DMS53 treated with DMSO at 0.1 percent for 48 hours (cell line): ENCODE data around the gene RFXANK.
"Not testable (repeated sequence)": the region's sequence is repeated elsewhere in the genome, so short reads cannot be mapped to it uniquely, and the experiment has no call there.

Experiments
- DNase-seq: peaks from one replicate; lab custom pipeline; 2025; ENCODE audit not compliant: unreplicated experiment; lab: John Stamatoyannopoulos, UW

The RFXANK gene, protein sequence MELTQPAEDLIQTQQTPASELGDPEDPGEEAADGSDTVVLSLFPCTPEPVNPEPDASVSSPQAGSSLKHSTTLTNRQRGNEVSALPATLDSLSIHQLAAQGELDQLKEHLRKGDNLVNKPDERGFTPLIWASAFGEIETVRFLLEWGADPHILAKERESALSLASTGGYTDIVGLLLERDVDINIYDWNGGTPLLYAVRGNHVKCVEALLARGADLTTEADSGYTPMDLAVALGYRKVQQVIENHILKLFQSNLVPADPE

DNA sequence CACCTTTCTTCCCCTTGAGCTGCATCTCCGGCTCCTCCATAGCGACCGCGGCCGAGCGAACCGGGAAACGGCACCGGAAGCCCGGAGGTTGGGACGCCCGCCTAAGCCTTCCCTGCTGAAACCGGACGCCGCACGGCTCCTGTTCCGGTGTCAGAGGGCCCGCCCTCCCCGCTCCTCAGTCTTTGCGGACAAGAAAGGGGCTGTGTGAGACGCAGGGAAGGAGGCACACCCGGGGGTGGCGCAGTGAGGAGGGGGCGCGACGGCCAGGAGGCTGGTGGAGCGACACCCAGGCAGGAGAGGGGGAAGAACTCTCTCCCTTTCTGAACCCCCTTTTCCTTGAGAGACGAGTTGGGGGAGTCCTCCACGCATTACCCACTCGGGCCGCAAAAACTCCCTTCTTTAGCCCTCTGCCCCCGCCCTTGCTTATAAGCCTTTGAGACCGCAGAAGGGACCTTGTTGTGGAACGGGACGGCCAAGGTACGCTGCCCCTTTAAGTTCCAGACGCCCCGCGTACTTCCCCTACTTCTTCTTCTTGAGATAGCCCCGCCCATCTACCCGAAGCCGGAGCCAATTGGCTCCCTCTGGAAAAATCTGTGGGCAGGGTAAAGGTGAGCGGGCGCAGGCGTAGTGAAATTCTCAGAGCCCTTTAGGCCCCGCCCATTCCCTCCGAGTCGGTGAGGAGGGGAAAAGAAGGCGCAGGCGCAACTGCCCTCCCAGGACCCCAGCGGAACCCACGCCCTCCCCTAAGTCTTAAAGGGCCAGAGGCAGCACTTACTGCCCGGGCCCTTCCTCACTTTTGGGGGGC lies at the start of gene RFXANK, which contains the start of gene BORCS8:
Gene RFXANK (plus strand): TSS at position 181 of the 805 bp plus-strand sequence. CDS start 1,689 bp downstream, outside the sequence.
Gene BORCS8 (minus strand): TSS at position 75 of the 805 bp plus-strand sequence. CDS start 35 bp downstream, at position 40.
- DNase-seq, result peak; percentile 92

DNA sequence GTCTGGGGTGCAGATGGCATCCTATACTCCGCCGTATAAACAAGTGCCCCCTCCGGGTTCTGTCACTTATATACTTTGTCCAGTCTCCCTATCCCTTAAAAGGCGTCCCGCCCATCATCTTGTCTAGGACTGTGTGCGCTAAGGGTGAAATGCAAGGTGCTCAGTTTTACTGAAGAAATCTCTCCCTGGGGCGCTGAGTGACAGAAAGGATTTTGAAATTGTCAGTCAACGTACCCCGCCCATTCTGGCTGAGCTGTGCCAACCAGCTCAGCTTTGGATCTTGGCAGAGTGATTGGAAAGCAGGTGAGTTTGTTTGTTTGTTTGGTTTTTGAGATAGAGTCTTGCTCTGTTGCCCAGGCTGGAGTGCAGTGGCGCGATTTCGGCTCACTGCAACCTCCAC lies 49.7 kb upstream of the RFXANK start:
- DNase-seq, result no peak

DNA sequence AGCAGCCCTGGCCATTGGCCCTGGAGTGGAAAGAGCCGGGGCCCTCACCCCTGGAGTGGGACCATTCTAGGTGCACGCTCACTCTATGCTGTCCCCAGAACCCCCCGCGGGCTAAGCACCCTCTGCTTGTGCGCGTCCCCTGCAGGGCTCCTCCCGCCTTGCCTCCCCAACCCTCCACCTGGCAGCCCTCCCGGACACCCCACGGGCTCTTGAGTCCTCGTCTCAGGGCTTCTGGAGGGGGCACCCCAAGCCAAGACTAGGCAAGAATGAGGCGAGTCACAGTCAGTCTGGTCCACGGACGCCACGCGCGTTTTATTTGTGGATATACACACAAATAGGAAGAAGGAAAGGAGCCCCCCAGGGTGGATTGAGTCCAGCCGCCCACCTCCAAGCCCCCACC lies 46.8 kb upstream of the RFXANK start:
- no peak for DNase-seq

DNA sequence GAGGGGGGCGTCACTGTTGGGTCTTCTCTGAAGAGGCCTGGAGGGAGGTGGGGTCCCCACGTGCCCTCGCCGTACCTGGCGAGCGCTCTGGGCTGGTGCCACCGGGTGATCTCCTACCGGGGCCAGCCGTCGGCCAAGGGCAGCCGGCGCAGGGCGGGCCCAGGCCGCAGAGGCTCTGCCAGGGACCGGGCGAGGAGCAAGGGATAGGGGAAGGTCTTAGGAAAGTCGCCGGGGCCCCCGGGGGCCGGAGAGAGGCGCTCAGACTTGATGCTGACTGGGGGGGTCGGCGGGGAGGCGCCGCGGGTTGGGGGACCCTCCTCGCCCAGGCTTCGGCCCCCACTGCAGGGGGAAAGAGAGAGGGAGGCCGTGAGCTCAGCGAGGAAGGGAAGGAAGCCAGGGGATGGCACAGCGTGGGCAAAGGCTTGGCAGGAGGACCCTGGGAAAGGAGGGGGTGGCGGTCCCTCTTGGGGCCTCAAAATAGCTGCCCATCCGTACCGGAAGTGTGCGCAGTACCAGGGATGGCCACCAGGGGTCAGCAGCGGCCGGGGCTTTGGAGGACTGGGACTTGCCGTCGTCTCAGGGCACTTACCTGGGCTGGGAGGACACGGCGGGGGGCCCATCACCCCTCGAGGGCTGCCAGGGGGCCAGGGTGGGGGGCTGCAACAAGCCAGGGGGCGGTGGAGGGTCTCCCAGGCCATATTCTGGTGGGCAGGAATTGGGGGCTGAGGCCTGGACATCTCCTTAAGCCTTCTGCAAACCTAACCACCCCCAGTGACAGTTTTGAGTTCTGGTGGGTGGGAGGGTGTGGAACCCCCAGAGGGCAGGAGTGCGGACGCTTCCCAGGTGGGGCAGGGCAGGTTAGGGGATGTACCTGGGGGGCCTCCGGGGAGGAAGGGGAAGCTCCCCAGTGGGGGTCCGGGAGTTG lies 46.1 kb upstream of the RFXANK start:
- DNase-seq, result peak; percentile 4

DNA sequence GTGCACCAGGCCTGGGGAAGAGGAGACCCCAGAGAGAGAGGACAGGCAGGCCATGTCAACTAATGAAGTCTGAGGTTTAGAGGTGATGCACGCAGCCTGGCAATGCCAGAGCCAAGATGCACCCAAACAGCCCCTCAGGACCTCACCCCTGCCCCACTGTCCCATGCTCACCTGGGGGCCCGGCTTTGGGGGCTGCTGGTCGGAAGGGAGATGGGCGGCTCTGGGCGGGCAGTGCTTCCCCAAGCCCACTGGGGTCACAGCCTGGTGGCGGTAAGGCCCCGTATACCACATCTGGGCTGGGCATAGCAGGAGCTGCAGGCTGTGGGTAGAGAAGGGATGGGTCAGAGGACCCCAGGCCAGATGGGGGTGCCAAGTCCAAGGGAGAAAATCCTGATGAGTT lies 45.2 kb upstream of the RFXANK start:
- no peak for DNase-seq

DNA sequence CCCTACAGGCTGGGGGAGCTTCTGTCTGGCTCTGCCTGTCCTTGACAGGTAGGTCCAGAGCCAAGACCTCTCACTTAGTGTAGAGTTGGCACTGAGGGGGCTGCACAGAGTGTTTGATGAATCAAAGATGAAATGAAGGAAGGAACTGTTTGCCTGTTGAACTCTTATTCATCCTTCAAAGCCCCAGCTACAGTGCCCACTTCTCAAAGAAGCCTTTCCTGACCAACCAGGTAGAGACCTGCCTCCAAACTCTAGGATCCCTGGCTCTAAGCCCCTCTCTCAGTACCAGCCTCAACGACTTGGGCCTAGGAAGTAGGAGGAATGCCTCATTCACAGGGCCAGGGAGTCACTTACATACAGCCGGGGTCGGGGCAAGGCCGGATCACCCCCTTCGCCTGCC lies 44.7 kb upstream of the RFXANK start:
- no peak for DNase-seq

DNA sequence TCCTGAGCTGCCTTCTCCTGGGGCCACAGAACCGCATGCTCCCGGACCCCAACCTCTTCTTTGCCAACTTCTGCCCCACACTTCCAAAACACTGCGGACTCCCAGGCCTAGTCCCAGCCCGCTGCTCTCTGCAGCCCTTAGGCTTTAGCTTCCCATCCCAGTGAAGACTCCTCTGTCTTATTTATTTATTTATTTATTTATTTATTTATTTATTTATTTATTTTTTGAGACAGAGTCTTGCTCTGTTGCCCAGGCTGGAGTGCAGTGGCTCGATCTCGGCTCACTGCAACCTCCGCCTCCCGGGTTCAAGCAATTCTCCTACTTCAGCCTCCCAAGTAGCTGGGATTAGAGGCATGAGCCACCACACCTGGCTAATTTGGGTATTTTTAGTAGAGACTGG lies 43.6 kb upstream of the RFXANK start:
- not testable (repeated sequence) for DNase-seq

DNA sequence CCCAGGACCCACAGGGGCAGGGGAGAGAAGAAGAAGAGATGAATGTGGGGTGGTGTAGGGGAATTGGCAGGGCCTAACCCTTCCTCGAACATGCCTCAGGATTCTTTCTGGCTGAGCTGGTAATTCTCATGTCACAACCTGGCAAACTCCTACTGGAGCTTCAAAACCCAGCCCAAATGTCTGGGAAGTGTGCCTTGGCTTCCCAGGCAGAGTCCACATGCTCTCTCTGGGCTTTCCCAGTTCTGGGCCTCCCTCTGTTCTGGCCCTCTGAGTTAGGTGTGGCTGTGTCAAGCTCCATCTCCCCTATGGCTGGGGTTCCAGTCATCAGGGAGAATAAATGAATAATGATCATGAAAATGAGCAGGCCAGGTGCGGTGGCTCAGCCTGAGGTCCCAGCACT lies 42.6 kb upstream of the RFXANK start:
- DNase-seq, result no peak

DNA sequence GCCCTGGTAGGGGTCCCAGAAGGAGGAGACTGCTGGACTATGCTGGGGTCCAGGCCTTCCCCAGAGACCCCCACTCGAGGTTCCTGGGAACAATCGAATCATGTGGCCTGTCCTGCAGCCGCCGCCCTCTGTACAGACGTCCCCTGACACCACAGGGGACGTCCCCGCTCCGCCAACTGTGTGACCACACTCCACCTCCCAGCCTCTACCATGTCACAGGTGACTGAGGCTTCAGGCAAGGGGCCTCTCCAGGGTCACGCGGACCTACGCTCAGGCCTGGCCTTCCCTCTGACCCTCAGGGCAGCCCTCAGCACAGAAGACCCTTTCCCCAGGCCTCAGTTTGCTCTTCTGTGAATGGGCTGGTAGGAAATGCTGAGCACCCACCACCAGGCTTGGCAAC lies 40.6 kb upstream of the RFXANK start:
- no peak for DNase-seq

DNA sequence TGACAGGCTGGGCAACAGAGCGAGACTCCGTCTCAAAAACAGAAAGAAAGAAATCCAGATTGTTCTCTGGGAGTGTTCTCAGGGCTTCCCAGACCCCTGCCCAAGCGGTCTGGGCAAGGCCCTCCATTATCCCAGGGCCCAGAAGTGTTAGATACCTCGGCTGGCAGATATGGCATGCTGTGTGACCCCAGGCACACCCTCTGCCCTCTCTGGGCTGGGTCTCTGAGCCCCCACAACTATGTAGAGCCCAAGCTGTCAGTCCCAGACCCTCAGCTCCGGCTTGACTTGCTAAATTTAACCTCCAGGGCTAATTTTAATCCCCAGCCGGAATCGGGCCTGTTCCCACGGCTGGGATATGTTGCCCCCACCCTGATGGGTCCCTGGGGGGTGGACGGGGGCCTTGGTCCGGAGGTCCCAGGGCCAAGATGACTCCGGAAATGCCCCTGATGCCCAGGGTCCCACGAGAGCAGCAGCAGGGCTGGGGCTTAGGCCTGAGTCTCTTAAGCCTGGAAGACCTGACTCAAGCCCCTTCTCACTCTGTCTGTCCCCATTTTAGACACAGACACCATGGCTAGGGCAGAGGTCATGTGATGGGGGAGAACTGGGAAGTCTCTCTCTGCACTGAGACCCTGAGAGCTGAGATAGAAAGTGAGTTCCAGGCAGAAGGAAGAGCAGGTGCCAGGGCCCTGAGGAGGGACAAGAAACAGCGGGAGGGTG lies 39.2 kb upstream of the RFXANK start:
- no peak for DNase-seq

DNA sequence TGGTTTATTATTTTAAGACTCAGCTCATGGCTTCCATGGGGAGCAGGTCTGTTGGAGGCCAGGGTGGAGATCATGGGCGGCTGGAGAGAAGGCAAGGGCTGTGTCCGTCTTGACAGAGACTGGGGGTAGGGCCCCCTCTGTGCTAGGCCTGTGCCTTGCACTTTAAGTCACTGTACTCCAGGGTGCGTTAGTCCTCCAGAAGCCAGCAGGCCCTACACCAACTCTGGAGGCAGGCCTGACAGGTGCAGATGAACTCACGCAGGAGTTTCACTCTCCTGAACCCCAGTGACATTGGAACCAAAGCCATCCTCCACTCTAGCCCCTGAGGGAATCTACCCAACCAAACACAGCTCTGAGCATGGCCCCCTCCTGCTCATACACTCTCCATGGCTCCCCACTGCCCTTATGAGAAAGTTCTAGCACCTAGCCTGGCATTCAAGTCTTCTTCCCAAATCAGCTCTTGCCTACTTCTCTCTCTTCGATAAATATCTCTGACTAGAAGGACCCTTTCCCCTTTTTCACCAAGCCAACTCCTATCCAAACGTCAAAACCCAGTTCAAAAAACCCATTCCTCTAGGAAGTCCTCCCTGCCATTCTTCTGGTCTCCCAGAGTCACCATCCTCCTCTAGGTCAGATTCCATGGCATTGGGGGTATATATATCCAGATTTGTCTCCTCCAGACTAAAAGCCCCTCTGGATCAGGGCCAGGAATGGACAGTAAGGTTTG lies 37.1 kb upstream of the RFXANK start:
- DNase-seq, result no peak

DNA sequence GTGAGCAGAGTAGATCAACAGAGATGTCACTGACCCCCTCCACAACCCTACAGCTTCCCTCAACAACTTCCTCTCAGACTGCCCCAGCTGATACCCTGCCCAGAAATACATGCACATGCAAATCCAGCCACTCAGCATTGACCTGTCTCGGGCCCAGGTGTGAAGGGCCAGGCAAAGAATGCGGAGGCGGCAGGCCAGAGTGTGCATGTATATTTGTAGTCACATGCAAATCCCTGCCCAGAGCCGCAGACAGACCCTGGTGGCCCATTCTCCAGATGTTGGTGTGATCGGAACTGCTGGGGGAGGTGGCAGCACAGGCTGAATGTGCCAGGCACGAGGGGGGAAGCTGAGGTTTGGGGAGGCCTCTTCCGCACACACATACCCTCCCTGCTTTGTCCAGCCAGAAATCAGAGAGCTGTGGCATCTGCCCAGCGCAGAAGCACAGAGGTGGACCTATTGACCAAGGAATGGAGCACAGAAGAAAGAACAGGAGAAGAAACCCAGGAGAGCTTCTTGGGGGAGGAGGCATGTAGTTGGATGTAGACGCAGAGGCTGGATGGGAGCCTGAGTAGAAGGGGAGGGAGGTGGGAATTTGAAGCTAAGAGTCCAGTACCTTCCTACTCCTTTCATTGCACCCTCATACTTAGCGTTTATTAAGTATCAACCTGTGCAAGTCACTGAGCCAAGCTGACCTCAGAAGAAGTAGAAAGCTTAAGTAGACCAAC lies 36.4 kb upstream of the RFXANK start:
- no peak for DNase-seq

DNA sequence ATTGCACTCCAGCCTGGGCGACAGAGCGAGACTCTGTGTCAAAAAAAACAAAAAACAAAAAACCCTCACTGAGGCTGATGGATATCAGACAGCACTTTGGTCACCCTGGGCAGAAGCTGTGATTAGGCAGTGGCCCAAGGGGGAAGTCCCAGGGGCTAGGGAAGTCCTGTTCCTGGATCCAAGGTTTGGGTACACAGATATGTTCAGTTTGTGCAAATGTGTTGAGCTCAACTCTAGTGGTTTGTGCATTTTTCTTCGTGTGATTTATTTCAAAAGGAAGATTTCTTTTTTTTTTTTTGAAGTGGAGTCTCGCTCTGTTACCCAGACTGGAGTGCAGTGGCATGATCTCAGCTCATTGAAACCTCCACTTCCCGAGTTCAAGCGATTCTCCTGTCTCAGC lies 34.2 kb upstream of the RFXANK start:
- no peak for DNase-seq

DNA sequence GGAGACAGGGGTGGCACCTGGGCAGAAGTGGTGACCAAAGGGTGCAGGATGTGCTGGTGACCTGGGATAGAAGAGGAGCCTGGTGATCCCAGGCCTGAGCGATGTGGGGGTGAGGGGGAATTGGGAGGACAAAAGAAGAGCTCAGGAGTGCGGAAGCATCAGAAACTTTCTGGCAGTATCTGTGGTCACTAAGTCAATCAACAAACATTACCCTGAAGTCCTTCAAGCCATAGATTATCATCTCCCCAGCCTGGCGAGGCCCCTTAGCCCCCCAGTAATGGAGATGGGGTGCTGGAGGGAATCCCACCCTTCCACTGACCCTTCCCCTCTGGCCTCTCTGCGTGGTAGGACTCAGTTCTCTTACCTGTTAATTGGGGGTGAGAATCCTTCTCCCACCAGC lies 32.5 kb upstream of the RFXANK start:
- no peak for DNase-seq

DNA sequence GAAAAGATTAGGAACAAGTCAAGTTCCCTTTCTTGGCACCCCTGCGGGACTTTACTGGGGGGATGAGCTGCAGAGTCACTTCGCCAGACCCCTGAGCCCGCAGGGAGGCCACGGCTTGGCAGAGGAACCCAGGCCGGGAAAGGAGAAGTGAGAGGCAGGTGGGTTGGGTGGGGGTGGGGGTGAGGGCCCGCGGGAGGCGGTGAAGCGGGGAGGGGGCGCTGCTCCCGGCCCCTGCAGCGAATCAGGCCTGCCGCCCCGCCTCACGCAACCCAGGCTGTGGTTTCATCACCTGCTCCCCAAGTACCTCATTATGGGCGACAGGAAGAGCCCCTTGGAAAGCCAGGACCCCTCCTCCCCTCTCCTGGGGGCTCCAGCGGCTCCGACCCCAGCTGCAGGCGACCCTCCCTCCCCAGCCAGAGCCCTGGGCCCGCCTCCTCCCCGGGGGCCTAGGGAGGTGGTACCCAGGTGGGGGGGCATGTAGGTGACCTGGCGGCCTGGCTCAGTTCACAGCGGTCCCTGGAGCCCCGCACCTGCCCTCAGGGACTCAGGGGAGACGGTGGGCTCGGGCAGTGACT lies 31.5 kb upstream of the RFXANK start:
- DNase-seq, result no peak

DNA sequence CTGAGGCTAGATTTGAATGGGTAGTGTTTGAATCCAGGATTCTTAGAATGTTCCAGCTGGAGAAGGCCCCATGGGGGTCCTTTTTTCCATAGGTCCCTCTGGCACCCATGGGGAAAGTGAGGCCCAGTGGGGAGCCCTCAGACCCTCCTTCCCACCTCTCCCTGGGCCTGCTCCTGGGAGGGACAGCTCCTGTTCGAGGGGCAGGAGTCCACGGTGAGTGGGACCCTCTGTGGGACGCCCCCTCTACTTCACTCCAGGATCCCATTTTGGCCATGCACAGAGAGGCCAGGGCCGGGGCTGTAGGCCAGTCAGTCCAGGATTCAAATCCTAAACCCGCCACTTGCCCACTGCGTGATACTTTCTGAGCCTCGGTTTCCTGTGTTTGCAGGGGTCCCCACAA lies 29.6 kb upstream of the RFXANK start:
- no peak for DNase-seq

DNA sequence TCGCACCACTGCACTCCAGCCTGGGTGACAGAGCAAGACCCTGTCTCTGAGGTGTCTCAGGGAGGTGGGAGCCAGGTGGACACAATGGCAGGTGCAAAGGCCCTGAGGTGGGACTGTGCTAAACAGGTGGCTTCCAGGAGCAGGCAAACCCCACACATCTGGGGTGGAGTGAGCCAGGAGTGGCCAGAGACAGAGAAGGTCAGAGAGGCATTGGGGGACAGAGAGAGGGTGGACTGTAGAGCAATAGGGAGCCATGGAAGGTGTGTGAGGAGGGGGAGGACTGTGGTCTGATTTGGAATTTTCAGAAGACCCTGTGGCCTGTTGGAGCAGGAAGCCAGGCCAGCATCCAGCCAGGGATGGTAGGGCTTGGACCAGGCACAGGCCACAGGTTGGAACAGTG lies 26.7 kb upstream of the RFXANK start:
- no peak for DNase-seq

DNA sequence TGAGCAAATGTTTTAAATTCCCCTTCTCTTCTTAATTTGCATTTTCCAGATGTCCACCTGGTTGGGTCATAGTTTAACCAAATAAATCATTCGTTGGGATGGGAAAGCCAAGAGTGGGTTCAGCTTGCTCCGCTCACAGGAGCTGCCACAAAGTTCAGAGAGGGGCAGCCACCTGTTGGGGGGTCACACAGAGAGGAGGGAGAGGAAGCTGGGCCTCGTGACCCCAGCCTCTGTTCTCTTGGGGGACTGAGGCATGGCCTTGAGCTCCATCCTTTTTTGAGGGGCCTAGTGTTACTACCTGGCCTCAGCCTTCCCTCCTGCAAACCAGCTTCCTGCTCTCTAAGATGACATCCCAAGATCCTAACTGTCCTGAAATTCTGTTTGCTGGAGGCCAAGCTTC lies 24.4 kb upstream of the RFXANK start:
- DNase-seq, result no peak
